Transverse colon (tissue), 4 donors: ENCODE data around the gene CUL1. TPM values are rescaled to one million over a fixed set of nuclear protein-coding genes. Genes with fewer than 3 reads are reported as not detected.

Experiments
- DNase-seq: peaks from one replicate; pipeline ENCODE4 v3.0.0-alpha.2; 2019
- H3K27ac ChIP-seq, 4 donors: fragments of 200-600 bp; sonication (generic); 2 replicates each; pipeline ENCODE4 v1.5.1; 2016 to 2018; ENCODE audit warnings: inconsistent platforms in 4 of 4
- H3K27me3 ChIP-seq: fragments of 200-600 bp; sonication (generic); 2 replicates; pipeline ENCODE4 v1.5.1; 2017; ENCODE audit warnings: inconsistent platforms
- H3K36me3 ChIP-seq, 4 donors: fragments of 200-600 bp; sonication (generic); 2 replicates each; pipeline ENCODE4 v1.5.1; 2017 to 2019; ENCODE audit warnings: inconsistent platforms in 4 of 4
- H3K4me1 ChIP-seq, 4 donors: fragments of 200-600 bp; sonication (generic); 2 replicates each; pipeline ENCODE4 v1.5.1; 2017 to 2020; ENCODE audit warnings: inconsistent platforms in 4 of 4
- H3K4me3 ChIP-seq, 4 donors: fragments of 200-600 bp; sonication (generic); 1 replicate in 1 of 4; 2 replicates in 3 of 4; pipeline versions ENCODE4 v1.5.1 to v1.6.1; 2017 to 2019; ENCODE audit warnings: inconsistent platforms in 4 of 4
- H3K9me3 ChIP-seq, 2 donors: fragments of 200-600 bp; sonication (generic); 2 replicates each; pipeline ENCODE4 v1.5.1; 2017 to 2019; ENCODE audit warnings: inconsistent platforms in 2 of 2
- EP300 ChIP-seq: sonication (generic); formaldehyde crosslinking; IDR thresholded peaks from one replicate; pipeline ENCODE4 v1.6.1; 2017; ENCODE audit warnings: antibody characterized with exemption, low read depth
- POLR2A ChIP-seq: fragments of 450-650 bp; IDR thresholded peaks from one replicate; pipeline ENCODE4 v1.6.1; 2016; ENCODE audit warnings: antibody characterized with exemption, mild to moderate bottlenecking, moderate library complexity
- POLR2AphosphoS5 ChIP-seq, 3 donors: sonication (generic); formaldehyde crosslinking; IDR thresholded peaks; one replicate each; pipeline ENCODE4 v1.6.1; 2016; ENCODE audit warnings: antibody characterized with exemption in 3 of 3
- WGBS, 2 donors: methylation state at CpG; one replicate each; pipeline ENCODE4 v1.1.5; 2018; ENCODE audit warnings: low coverage in 1 of 2; 5-methylcytosine and 5-hydroxymethylcytosine counted together
- in situ Hi-C, 4 donors: fragments of 200-750 bp; cut with MboI; loops; one replicate each; pipeline versions ENCODE4 v1.15.0 to v1.15.1; 2017; ENCODE audit warnings: low sequenced_read_pairs in 3 of 4, low pct_ligation_motif_present in 1 of 4, low pct_unique_long_range_greater_than_20kb in 1 of 4
- intact Hi-C: fragments of 100-400 bp; cut with DNase I; formaldehyde crosslinking; loops from one replicate; pipeline ENCODE4 v1.15.1; 2023; ENCODE audit warnings: low total_unique reads
- total RNA-seq, 4 donors: library from RNA; depleted of rRNA; stranded (reverse); fragments of >200 nt; gene quantifications; one replicate each; pipeline ENCODE4 v1.1.0, GENCODE V29; 2016
- TF ChIP-seq, protein P1 (sequence below), 5 experiments: fragments of 200-600 bp in 3 of 5; fragments of 450-650 bp in 2 of 5; sonication (generic) in 3 of 5; IDR thresholded peaks; 1 replicate in 2 of 5; 2 replicates in 3 of 5; pipeline ENCODE4 v1.5.1; 2016 to 2017; ENCODE audit warnings: antibody characterized with exemption in 5 of 5, inconsistent platforms in 3 of 5, mild to moderate bottlenecking in 2 of 5, moderate library complexity in 1 of 5

The CUL1 gene
- total RNA-seq, 4 donors from 2014 or later, result 17.6 to 44.6 (median 28.8) TPM

DNA sequence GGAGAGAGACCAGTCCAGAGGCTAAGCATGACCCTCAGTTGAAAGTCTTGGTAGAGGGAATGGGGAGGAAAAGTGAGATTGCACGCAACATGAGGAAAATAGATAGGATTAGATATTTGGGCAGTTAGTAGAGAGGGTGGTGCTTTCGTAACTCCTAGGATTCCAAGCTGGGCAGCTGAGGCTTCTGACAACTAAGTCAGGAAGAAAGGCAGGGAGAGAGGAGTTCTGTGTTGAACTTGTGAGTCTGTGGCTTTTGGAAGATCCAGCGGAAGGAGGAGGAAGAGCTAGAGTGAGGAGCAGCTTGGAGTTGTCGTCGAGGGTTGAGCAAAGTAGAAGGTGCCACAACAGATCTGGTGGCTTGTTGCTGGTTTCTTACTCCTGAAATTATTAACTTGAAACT, 21.8 kb downstream of the CUL1 start:
- no peaks in the 10 kb centered on the region for H3K9me3 ChIP-seq
- TF ChIP-seq POLR2AphosphoS5 (IDR thresholded peaks at IDR 0.05), result no peak
- TF ChIP-seq, protein P1, sequence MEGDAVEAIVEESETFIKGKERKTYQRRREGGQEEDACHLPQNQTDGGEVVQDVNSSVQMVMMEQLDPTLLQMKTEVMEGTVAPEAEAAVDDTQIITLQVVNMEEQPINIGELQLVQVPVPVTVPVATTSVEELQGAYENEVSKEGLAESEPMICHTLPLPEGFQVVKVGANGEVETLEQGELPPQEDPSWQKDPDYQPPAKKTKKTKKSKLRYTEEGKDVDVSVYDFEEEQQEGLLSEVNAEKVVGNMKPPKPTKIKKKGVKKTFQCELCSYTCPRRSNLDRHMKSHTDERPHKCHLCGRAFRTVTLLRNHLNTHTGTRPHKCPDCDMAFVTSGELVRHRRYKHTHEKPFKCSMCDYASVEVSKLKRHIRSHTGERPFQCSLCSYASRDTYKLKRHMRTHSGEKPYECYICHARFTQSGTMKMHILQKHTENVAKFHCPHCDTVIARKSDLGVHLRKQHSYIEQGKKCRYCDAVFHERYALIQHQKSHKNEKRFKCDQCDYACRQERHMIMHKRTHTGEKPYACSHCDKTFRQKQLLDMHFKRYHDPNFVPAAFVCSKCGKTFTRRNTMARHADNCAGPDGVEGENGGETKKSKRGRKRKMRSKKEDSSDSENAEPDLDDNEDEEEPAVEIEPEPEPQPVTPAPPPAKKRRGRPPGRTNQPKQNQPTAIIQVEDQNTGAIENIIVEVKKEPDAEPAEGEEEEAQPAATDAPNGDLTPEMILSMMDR (IDR thresholded peaks at IDR 0.05), result no peak
- TF ChIP-seq POLR2A, result no peak
- TF ChIP-seq EP300, result no peak
- in situ Hi-C loops (no loop called here), intact Hi-C loops (no loop called here)
- no peaks in the 10 kb centered on the region for H3K36me3 ChIP-seq
- no peaks in the 10 kb centered on the region for H3K27me3 ChIP-seq
- H3K4me1 ChIP-seq, result peaks cover 8 to 46% (median 17%) of the 10 kb centered on the region in 4 donors
- H3K4me3 ChIP-seq, result no peak overlapping the region
- 85% methylated on average over 4 to 5 of the region's 5 CpGs for WGBS, 2 donors
- H3K27ac ChIP-seq, result no peak overlapping the region
- no peak for DNase-seq

DNA sequence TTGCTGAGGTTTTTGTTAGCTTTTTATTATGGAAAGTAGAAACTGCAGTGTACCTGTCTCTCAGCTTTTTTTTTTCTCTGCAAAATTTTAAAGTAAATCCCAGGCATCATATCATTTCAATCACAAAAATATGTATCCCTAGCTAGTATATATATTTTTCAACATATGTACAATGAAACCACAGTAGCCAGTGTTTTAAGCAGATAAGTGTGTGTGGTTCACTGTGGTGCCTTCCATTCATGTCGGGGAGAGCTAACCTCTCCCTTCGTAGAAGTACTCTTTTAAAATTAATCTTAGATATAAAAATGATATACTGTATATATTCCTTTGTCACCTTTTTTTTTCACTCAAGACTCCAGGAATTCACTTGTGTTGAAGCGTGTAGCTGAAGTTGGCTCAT, 22.7 kb downstream of the CUL1 start:
- peaks cover 8 to 48% (median 21%) of the 10 kb centered on the region in 4 donors for H3K4me1 ChIP-seq
- no peaks in the 10 kb centered on the region for H3K27me3 ChIP-seq
- TF ChIP-seq EP300 (no peak), POLR2AphosphoS5 (IDR thresholded peaks at IDR 0.05) (no peak), POLR2A (no peak)
- TF ChIP-seq, protein P1 (IDR thresholded peaks at IDR 0.05), result no peak
- no peak overlapping the region for H3K27ac ChIP-seq
- WGBS, 2 donors, result 84 to 87% methylated on average over 3 of the region's 3 CpGs
- in situ Hi-C loops (no loop called here), intact Hi-C loops (no loop called here)
- H3K4me3 ChIP-seq, result no peak overlapping the region
- no peak for DNase-seq
- no peaks in the 10 kb centered on the region for H3K36me3 ChIP-seq
- H3K9me3 ChIP-seq, result no peaks in the 10 kb centered on the region

DNA sequence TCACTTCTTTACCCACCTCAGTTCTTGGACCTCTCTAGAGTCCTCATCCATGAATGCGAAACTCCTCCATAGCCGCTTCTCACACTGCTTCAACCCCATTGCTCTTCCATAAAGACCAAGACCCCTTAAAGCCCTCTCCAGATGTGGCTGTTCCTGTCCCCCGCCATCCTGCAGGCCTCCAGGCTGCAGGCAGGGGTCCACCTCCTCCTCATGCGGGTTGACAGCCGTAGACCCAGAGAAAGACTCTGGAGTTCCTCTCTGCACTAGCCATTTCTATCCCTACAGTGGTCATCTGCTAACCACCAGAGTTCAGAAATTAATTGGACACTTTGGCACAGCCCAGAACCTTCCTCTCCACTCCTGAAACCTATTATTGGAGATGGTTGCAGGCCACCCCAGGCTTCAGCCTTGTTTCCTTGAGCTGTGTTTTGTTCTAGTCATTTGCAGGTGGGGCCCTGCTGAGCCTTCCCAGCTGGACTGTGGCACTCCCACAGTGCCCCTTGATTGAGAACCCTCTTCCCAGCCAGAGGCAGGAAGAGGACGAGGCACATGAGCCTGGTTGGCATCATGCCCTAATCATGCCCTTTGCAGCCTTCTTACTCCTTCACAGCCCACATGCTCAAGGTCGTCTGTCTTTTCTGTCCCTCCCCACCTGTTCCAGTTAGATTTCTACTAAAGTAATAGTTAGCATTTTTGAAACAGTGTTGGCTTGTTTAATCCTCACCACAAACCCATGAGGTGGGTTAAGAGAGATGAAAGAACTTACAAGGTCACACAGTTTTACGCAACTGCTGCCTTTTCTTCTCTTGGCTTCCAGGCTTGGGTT, 23.9 kb downstream of the CUL1 start:
- no peak for DNase-seq
- peaks cover 8 to 60% (median 21%) of the 10 kb centered on the region in 4 donors for H3K4me1 ChIP-seq
- H3K9me3 ChIP-seq, result no peaks in the 10 kb centered on the region
- H3K36me3 ChIP-seq, result no peaks in the 10 kb centered on the region
- intact Hi-C loops, result no loop called here
- no peak overlapping the region for H3K27ac ChIP-seq
- WGBS, 2 donors, result 79 to 86% methylated on average over 8 of the region's 8 CpGs
- in situ Hi-C loops, result no loop called here
- H3K27me3 ChIP-seq, result no peaks in the 10 kb centered on the region
- TF ChIP-seq EP300 (no peak), POLR2AphosphoS5 (IDR thresholded peaks at IDR 0.05) (no peak), POLR2A (no peak)
- TF ChIP-seq, protein P1 (IDR thresholded peaks at IDR 0.05), result no peak
- H3K4me3 ChIP-seq, result no peak overlapping the region

DNA sequence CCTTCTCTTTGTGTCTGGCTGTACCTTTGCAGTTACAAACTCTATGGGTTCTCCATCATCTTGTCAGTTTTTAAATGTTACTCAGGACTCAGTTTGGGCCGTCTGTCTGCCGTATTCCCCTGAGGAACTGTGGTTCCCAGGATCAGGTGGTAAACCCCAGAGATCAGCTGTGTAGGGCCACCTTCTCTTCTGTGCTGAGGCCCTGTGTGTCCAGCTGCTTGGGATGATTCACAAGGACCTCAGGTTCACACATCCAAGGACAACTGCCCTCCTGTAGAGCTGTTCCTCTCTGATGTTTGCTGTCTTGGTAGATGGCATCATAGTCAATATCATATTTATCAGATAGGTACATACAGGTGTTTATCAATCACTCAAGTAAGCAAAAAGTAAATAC, 24.5 kb downstream of the CUL1 start:
- TF ChIP-seq, protein P1 (IDR thresholded peaks at IDR 0.05), result no peak
- intact Hi-C loops (no loop called here), in situ Hi-C loops (no loop called here)
- WGBS, 2 donors, result 83 to 93% methylated on average over 1 to 2 of the region's 2 CpGs
- no peaks in the 10 kb centered on the region for H3K27me3 ChIP-seq
- no peaks in the 10 kb centered on the region for H3K9me3 ChIP-seq
- H3K27ac ChIP-seq, result no peak overlapping the region
- no peak overlapping the region for H3K4me3 ChIP-seq
- peaks cover 8 to 54% (median 19%) of the 10 kb centered on the region in 4 donors for H3K4me1 ChIP-seq
- no peak for DNase-seq
- no peaks in the 10 kb centered on the region for H3K36me3 ChIP-seq
